ENCODE measurements around the gene SLC2A10.

GRCh38 chr20:46701057-46701456 lies 8.4 kb upstream of the SLC2A10 start:
- TF ChIP-seq POLR2A (IDR thresholded peaks at IDR 0.05), result no peak
- TF ChIP-seq, protein P1, sequence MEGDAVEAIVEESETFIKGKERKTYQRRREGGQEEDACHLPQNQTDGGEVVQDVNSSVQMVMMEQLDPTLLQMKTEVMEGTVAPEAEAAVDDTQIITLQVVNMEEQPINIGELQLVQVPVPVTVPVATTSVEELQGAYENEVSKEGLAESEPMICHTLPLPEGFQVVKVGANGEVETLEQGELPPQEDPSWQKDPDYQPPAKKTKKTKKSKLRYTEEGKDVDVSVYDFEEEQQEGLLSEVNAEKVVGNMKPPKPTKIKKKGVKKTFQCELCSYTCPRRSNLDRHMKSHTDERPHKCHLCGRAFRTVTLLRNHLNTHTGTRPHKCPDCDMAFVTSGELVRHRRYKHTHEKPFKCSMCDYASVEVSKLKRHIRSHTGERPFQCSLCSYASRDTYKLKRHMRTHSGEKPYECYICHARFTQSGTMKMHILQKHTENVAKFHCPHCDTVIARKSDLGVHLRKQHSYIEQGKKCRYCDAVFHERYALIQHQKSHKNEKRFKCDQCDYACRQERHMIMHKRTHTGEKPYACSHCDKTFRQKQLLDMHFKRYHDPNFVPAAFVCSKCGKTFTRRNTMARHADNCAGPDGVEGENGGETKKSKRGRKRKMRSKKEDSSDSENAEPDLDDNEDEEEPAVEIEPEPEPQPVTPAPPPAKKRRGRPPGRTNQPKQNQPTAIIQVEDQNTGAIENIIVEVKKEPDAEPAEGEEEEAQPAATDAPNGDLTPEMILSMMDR (IDR thresholded peaks at IDR 0.05), result no peak
